ENCODE results near the gene P3H2. TPM values are rescaled to one million over a fixed set of nuclear protein-coding genes. Genes with fewer than 3 reads are reported as not detected.

P3H2 gene
- total and polyA plus RNA-seq, 2 donors (not counting 1 experiment from before 2014, with no cell fraction given): not detected

GRCh38 chr3:189944285-189945145 is 176.2 kb downstream of the P3H2 start:
- Histone ChIP-seq H4K20me1 (ENCODE audit: control insufficient read depth, insufficient read depth, low read length, poor library complexity, severe bottlenecking) (no peaks in the 10 kb centered on the region), H3K4me2 (replicated peaks; ENCODE audit: low read depth, low read length, poor library complexity, severe bottlenecking) (no peak overlapping the region), H3K79me2 (ENCODE audit: control insufficient read depth, insufficient read depth, low read length) (no peaks in the 10 kb centered on the region), H3K9me3 (ENCODE audit: control extremely low read depth in 1 of 3, control insufficient read depth in 2 of 3, insufficient read depth in 1 of 3, low read length in 2 of 3) (no peaks in the 10 kb centered on the region), H3K4me1 (ENCODE audit: control insufficient read depth in 2 of 2, insufficient read depth in 2 of 2, low read length in 2 of 2) (no peaks in the 10 kb centered on the region), H3K27ac (ENCODE audit: low read length in 2 of 2) (no peak overlapping the region), H3K27me3 (replicated peaks in 1 of 4; ENCODE audit: control extremely low read depth in 1 of 4, control insufficient read depth in 3 of 4, insufficient read depth in 4 of 4, low read length in 3 of 4) (no peaks in the 10 kb centered on the region), H3K36me3 (replicated peaks in 1 of 2; ENCODE audit: control extremely low read depth in 1 of 2, control insufficient read depth in 1 of 2, extremely low read depth in 1 of 2, insufficient read depth in 2 of 2, low read length in 1 of 2) (no peaks in the 10 kb centered on the region), H3K9ac (ENCODE audit: low read length) (no peak overlapping the region), H2AFZ (ENCODE audit: insufficient read depth, low read depth, low read length, poor library complexity, severe bottlenecking) (no peak overlapping the region), H3K4me3 (ENCODE audit: control extremely low read depth in 1 of 5, extremely low read depth in 1 of 5, insufficient read depth in 1 of 5, low read depth in 2 of 5, low read length in 4 of 5) (no peak overlapping the region)
- H3K27ac Mint-ChIP-seq: no peak overlapping the region
- ChIA-PET POLR2A (no interaction called here), CTCF (no interaction called here)
- H3K4me3 Mint-ChIP-seq: no peak overlapping the region
- WGBS (ENCODE audit: insufficient coverage): 91% methylated on average over 12 of the region's 14 CpGs
- peaks cover 4% of the 10 kb centered on the region for H3K27me3 Mint-ChIP-seq
- ATAC-seq (ENCODE audit: low read depth): no peak
- no peaks in the 10 kb centered on the region for H3K9me3 Mint-ChIP-seq (ENCODE audit: insufficient read depth)
- intact Hi-C loops (cut with micrococcal nuclease): no loop called here
- H3K4me1 Mint-ChIP-seq: no peaks in the 10 kb centered on the region
- DNase-seq: no peak
- no peak for TF ChIP-seq EZH2 (IDR thresholded peaks at IDR 0.05; ENCODE audit: borderline replicate concordance, insufficient read depth, low read depth, low read length, poor library complexity, severe bottlenecking)
- no peak for TF ChIP-seq CTCF (IDR thresholded peaks at IDR 0.05)

GRCh38 chr3:189942948-189943347 is 177.7 kb downstream of the P3H2 start:
- Histone ChIP-seq H3K36me3 (replicated peaks in 1 of 2; ENCODE audit: control extremely low read depth in 1 of 2, control insufficient read depth in 1 of 2, extremely low read depth in 1 of 2, insufficient read depth in 2 of 2, low read length in 1 of 2) (no peaks in the 10 kb centered on the region), H3K27ac (ENCODE audit: low read length in 2 of 2) (no peak overlapping the region), H3K4me1 (ENCODE audit: control insufficient read depth in 2 of 2, insufficient read depth in 2 of 2, low read length in 2 of 2) (no peaks in the 10 kb centered on the region), H3K9ac (ENCODE audit: low read length) (no peak overlapping the region), H3K27me3 (replicated peaks in 1 of 4; ENCODE audit: control extremely low read depth in 1 of 4, control insufficient read depth in 3 of 4, insufficient read depth in 4 of 4, low read length in 3 of 4) (no peaks in the 10 kb centered on the region), H3K4me3 (ENCODE audit: control extremely low read depth in 1 of 5, extremely low read depth in 1 of 5, insufficient read depth in 1 of 5, low read depth in 2 of 5, low read length in 4 of 5) (no peak overlapping the region), H4K20me1 (ENCODE audit: control insufficient read depth, insufficient read depth, low read length, poor library complexity, severe bottlenecking) (no peaks in the 10 kb centered on the region), H3K9me3 (ENCODE audit: control extremely low read depth in 1 of 3, control insufficient read depth in 2 of 3, insufficient read depth in 1 of 3, low read length in 2 of 3) (no peaks in the 10 kb centered on the region), H2AFZ (ENCODE audit: insufficient read depth, low read depth, low read length, poor library complexity, severe bottlenecking) (no peak overlapping the region), H3K4me2 (replicated peaks; ENCODE audit: low read depth, low read length, poor library complexity, severe bottlenecking) (no peak overlapping the region), H3K79me2 (ENCODE audit: control insufficient read depth, insufficient read depth, low read length) (no peaks in the 10 kb centered on the region)
- POLR2A ChIA-PET: no interaction called here
- ATAC-seq (ENCODE audit: low read depth) (no peak), DNase-seq (no peak)
- Mint-ChIP-seq H3K4me1 (no peaks in the 10 kb centered on the region), H3K27ac (no peak overlapping the region), H3K9me3 (ENCODE audit: insufficient read depth) (no peaks in the 10 kb centered on the region), H3K4me3 (no peak overlapping the region), H3K27me3 (peaks cover 4% of the 10 kb centered on the region)
- CTCF ChIA-PET: no interaction called here
- intact Hi-C loops (cut with micrococcal nuclease): no loop called here
- no peak for TF ChIP-seq CTCF (IDR thresholded peaks at IDR 0.05)
- TF ChIP-seq EZH2 (IDR thresholded peaks at IDR 0.05; ENCODE audit: borderline replicate concordance, insufficient read depth, low read depth, low read length, poor library complexity, severe bottlenecking): no peak
- WGBS (ENCODE audit: insufficient coverage): 80% methylated on average over 2 of the region's 3 CpGs

All from B cell (primary cell).